Hematopoietic multipotent progenitor cell (in vitro differentiated cells): Measurements from ENCODE around the gene KDM6B. TPM values are rescaled to one million over a fixed set of nuclear protein-coding genes. Genes with fewer than 3 reads are reported as not detected.
"Not testable (repeated sequence)": the region's sequence is repeated elsewhere in the genome, so short reads cannot be mapped to it uniquely, and the experiment has no call there.

ENCODE experiments used
- DNase-seq, 3 donors: peaks; one replicate each; pipeline ENCODE4 v3.0.0-alpha.2; 2011 to 2015; ENCODE audit warnings: low read depth in 2 of 3, low spot score in 2 of 3
- total RNA-seq: library from RNA; depleted of rRNA; stranded (reverse); fragments of >200 nt; gene quantifications from one replicate; pipeline ENCODE4 v1.2.3, GENCODE V29; 2012

Gene KDM6B, protein sequence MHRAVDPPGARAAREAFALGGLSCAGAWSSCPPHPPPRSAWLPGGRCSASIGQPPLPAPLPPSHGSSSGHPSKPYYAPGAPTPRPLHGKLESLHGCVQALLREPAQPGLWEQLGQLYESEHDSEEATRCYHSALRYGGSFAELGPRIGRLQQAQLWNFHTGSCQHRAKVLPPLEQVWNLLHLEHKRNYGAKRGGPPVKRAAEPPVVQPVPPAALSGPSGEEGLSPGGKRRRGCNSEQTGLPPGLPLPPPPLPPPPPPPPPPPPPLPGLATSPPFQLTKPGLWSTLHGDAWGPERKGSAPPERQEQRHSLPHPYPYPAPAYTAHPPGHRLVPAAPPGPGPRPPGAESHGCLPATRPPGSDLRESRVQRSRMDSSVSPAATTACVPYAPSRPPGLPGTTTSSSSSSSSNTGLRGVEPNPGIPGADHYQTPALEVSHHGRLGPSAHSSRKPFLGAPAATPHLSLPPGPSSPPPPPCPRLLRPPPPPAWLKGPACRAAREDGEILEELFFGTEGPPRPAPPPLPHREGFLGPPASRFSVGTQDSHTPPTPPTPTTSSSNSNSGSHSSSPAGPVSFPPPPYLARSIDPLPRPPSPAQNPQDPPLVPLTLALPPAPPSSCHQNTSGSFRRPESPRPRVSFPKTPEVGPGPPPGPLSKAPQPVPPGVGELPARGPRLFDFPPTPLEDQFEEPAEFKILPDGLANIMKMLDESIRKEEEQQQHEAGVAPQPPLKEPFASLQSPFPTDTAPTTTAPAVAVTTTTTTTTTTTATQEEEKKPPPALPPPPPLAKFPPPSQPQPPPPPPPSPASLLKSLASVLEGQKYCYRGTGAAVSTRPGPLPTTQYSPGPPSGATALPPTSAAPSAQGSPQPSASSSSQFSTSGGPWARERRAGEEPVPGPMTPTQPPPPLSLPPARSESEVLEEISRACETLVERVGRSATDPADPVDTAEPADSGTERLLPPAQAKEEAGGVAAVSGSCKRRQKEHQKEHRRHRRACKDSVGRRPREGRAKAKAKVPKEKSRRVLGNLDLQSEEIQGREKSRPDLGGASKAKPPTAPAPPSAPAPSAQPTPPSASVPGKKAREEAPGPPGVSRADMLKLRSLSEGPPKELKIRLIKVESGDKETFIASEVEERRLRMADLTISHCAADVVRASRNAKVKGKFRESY (N-terminal part only)
- 24.8 TPM for total RNA-seq

DNA sequence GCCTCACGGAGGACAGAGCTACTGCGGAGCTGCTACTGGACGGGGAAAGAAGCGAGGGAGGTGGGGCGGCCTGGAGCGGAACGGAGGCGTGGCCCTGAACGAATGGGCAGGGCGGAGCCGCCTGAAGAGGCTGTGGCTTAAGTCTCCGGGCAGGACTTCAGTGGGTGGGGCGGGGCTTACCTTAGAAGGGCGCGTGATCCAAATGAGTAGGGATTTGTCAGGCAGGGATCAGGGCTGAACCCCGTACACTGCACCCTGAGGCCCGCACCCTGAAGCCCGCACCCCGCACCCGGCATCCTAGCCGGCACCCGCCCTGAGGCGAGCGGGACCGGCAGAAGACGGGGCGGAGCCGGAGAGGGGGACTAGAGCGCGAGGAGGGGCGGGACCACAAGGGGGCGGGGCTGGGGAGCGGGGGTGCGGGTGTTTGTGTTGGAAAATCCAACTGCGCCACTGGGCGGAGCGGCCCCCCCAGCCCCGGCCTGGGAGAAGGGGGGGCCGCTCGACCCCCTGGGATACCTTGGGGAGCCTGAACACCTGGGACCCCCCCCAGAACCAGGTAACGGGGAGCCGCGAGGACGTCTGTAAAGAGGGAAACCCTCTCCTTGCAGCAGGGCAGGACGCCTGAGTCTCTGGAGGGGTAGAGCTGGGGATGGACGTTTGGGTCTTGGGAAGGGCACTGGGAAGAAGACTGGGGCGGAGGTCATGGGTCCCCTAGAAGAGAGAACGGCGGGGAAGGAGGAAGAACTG lies at the start of gene KDM6B:
TSS of gene KDM6B (plus strand) at position 423 of the 747 bp plus-strand sequence. CDS start 11,338 bp downstream, outside the sequence.
- DNase-seq: peak; percentile 74 to 94 (median 90)

DNA sequence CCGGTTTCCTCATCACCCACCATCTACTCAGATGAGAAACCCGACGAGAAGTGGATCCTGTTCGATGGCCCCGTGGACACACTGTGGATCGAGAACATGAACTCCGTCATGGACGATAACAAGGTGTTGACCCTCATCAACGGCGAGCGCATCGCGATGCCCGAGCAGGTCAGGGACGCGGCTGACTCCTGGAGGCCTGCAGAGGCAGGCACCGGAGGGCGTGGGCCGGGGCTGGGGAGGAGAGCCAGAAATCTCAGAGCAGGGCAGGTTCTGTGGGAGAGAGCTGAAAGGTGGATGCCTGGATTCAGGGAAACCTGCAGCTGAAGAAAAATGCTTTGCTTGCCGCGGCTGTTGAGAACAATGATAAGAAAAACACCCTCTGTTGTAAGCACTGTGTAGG lies 47.2 kb upstream of the KDM6B start:
- DNase-seq: no peak

DNA sequence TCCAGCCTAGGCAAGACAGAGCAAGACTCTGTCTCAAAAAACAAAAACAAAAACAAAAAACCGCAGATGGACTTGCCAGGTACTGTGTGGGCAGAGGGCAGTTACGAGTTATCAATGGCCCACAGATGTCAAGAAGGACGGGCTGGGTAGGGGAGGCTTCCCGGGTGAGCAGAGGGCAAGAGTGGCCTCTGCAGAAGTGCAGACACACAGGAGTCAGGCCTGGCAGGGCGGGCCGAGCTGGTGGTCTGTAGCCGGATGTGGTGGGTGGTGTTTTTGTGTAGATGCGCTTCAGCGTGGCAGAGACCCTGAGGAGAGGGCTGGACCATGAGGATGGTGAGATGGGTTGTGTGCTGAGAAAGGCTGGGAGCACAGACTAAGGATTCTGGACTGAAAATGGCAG lies 44.9 kb upstream of the KDM6B start:
- no peak for DNase-seq

DNA sequence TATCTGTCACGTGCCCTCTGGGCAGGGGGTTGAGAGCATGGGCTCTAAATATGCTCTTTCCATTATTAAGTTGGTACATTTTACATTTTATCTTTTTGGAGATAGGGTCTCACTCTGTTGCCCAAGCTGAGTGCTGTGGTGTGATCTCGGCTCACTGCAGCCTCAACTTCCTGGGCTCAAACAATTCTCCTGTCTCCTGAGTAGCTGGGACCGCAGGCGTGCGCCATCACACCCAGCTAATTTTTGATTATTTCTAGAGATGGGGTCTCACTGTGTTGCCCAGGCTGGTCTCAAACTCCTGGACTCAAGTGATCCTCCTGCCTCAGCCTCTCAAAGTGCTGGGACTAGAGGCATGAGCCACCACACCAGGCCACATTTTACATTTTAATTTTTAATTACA lies 43.9 kb upstream of the KDM6B start:
- DNase-seq: no peak

DNA sequence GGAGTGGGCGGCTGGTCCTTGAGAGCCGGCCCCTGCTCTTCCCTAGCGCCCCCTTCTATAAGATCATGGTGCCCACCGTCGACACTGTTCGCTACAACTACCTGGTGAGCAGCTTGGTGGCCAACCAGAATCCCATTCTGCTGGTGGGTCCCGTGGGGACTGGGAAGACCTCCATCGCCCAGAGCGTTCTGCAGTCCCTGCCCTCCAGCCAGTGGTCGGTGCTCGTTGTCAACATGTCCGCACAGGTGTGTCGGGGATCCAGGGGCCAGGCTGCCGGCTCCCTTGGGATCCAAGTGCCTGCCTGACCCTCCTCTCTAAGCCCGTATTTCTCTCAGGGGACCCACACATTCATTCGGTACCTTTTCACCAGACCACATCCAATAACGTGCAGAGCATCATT lies 41.4 kb upstream of the KDM6B start:
- no peak for DNase-seq

DNA sequence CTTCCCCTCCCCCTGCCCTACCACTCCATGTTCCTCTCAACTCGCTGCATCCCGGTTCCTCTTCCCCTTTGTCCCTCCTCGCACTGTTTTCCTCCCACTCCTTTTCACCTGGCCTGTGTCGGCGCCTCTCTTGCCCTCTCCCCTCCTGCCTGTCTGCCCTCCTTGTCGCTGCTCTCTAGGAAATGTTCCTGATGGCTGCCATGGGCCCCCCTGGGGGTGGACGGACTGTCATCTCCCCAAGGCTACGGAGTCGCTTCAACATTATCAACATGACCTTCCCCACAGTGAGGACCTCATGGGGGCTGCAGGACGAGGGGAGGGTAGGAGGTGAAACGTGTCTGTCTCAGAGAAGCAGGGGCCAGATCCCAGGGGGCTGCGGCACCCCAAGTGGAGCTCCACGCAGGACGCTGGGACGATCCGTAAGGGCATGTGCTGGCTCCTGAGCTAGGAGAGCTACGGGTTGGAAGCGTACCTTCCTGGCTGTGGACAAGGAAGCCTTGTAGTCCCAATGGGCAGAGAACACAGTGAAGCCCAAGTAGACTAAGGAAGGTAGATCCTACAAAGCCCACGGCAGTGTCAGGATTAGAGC lies 39.8 kb upstream of the KDM6B start:
- no peak for DNase-seq

DNA sequence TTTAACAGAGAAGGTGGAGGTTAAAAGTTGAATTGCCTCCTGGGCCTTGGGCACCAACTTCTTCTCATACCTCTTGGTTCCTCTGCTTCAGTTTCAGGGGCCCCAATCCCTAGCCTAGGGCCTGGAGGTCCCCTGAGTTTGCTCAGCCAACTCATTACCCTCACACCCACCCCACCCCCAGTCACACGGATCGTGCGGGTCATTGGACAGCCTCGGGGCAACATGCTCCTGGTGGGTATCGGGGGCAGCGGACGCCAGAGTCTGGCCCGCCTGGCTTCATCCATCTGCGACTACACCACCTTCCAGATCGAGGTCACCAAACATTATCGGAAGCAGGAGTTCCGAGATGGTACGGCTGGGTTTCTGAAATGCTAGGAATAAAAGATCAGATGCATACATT lies 36.0 kb upstream of the KDM6B start:
- DNase-seq: no peak

DNA sequence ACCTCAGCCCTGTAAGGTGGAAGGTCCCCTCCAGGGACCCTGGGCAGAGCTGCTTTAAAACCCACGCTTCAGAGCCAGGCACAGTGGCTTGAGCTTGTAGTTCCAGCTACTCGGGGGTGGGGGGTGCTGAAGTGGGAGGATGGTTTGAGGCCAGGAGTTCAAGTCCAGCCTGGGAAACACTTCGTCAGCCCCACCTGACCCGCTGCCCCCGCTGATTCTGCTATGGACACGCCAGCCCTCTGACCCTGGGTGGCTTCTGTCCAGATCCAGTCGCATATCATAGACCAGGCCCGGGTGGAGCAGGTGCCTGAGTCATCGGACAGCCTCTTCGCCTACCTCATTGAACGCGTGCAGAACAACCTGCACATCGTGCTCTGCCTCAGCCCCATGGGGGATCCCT lies 35.2 kb upstream of the KDM6B start:
- DNase-seq: no peak

DNA sequence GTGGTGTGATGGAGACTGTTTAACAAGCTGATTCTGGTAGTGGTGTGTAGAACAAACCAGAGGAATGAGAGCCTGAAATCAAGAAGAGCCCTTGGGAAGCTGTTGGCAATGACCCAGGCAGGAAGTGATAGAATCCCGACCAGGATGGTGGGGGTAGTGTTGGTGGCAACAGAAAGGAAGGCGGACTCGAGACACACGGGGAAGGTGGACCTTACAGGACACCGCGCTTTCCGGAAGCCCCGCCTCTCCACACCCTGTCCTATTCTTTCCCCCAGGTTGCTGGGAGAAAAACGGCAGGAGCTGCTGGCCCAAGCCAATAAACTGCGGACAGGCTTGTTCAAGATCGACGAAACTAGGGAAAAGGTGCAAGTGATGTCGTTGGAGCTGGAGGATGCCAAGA lies 30.0 kb upstream of the KDM6B start:
- no peak for DNase-seq

DNA sequence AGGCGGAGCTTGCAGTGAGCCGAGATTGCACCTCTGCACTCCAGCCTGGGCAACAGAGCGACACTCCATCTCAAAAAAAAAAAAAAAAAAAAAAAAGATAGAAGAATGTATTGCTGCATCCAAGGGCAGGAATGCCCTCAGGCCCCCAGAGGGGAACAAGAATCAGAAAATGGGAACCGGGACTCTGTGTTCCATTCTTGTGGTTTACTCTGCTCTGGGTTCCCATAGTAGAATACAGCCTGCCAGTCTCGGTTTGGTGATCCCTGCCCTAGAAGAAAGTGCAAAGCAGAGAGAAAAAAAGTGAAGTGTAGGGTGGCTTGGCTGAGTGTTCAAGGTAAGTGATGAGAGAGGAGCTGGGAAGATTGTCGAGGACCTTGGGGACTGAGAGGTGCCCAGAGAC lies 27.4 kb upstream of the KDM6B start:
- DNase-seq: no peak

DNA sequence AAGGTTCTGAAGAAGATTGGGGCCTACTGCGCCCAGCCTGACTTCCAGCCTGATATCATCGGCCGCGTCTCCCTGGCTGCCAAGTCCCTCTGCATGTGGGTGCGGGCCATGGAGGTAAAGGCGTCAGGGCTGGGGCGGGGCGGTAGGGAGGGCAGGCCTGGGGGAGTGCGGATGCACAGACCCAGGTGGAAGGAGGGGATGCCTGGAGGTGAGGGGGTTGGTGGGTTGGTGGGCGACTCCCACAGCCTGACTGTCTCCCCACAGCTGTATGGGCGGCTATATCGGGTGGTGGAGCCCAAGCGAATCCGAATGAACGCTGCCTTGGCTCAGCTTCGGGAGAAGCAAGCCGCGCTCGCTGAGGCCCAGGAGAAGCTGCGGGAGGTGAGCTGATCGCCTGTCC lies 26.8 kb upstream of the KDM6B start:
- no peak for DNase-seq

DNA sequence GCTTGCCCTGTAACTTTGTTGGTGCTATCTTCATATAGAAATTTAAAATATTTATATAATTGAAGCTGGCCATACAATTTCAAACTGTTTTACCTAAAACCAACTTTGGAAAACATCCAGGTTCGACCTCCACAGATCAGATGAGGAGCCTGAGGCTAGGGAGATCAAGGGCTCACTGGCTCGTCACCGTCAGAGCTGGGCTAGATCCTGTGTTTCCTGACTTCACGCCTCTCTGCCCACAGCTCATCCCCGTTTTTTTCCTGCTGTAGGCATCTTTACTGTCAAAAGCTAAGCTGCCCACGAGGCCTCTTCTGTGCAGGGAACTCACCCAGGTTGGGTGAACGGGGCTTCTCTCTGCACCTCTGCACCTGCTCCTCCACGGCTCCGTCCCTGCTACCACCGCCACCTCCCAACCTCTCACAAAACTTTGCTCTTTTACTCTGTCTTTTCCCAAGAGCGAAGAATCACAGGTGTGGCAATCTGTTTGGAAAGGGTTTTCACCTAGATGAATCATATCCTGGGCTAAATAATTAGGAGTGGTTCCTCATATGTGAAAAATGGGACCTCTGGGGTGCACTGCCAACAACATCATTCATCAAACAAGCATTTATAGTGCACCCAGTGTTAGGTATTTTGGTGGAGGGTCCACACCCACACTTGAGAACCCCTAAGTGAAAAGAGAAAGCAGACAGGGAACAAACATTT lies 24.8 kb upstream of the KDM6B start:
- DNase-seq: no peak

DNA sequence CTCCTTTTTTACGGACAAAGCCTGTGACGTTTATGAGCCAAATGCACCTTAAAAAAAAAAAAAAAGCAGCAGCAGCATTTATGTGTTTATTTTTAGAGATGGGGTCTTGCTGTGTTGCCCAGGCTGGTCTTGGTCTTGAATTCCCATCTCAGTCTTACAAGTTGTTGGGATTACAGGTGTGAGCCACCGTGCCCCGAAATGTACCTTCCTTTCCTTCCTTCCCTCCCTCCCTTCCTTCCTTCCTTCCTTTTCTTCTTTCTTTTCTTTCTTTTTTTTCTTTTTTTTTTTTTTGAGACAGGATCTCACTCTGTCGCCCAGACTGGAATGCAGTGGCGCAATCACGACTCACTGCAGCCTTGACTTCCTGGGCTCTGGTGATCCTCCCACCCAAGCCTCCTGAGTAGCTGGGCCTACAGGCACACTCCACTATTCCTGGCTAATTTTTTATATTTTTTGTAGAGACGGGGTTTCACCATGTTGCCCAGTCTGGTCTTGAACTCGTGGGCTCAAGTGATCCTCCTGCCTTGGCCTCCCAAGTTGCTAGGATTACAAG lies 24.1 kb upstream of the KDM6B start:
- DNase-seq: not testable (repeated sequence)

DNA sequence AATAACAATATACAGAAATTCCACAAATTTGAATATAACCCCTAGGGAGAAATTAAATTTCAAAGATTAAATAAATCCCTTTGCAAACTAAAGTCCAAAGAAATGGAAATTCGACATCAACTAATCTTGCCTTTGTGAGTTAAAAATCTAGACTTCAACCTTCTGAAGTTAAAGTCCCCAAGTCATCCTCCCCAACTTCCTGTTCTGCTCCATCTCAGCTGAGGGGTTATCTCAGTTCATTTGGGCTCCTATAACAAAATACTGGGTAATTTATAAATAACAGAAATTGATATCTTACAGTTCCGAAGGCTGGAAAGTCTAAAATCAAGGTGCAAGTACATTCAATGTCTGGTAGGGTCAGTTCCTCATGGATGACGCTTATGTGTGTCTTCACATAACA lies 22.8 kb upstream of the KDM6B start:
- peak in 2 of 3 donors; percentile 13 to 43 for DNase-seq

DNA sequence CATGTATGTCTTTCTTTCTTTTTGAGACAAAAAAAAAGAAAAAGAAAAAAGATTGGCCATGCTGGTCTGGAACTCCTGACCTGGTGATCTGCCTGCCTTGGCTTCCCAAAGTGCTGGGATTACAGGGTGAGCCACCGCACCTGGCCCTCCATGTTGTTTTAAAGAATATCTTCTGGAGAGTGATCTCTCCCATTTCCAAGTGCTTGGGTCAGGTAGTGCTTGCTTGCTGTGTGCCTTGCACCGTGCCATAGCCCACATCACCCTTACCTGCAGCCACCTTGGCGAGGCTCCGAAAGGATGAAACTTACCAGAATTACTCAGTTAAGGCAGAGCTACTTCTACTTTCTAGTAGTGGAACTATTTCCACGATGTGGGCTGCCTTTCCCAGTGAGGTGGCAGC lies 19.0 kb upstream of the KDM6B start:
- no peak for DNase-seq

DNA sequence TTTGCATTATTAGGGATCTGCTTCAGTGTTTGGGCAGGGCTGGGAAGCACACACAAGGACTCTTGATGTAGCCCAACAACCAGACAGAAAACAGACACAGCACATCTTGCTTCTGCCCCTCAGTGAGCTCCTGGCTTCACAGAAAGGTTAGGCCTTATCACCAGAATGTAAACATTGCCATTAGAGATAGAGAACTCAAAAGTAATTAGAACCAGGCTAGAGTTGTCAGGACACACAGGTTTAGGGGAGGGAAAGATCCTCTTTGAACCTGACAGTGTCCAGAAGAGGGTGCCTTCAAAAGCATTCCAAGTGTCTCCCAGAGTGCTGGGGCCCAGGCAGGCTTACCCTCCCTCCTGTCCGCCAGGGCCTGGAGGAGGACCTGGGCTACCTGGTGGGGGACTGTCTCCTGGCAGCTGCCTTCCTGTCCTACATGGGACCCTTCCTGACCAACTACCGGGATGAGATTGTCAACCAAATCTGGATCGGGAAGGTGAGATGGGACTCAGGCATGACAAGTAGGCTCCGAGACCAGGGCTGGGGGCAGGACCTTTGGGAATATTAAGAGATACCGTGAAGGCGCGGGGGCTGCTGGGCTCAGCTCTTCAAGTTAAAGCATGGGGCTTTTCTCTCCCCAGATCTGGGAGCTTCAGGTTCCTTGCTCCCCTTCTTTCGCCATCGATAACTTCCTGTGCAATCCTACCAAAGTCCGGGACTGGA lies 16.9 kb upstream of the KDM6B start:
- DNase-seq: no peak

DNA sequence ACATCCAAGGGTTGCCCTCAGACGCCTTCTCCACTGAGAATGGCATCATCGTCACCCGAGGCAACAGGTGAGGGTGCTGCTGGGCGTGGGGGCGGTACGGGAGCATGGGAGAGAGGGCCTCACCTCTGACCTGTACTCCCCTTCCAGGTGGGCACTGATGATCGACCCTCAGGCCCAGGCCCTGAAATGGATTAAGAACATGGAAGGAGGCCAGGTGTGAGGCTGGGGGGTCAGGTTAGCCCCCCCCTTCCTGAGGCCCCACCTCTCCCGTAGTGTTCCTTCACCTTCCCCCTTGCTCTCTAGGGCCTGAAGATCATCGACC lies 16.4 kb upstream of the KDM6B start:
- no peak for DNase-seq

DNA sequence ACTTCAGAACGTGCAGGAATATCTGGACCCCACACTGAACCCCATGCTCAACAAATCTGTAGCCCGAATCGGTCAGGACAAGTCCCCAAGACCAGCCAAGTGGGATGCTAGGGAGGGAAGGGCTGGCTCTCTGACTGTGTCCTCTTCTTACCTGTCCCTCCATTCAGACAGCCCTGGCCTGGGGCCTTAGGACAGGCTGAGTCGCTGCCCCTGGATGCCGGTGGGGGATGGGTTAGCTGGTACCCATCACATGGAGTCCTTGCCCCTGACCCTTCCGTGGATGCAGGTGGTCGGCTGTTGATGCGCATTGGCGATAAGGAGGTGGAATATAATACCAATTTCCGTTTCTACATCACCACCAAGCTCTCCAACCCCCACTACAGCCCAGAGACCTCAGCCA lies 16.0 kb upstream of the KDM6B start:
- DNase-seq: no peak
